HG02852 (cell line): ENCODE data around the gene UBQLN3.

Experiments
- ATAC-seq: cut with Tn5 transposase; IDR thresholded peaks from one replicate; pipeline ENCODE4 v1.9.1; 2021; ENCODE audit warnings: mild to moderate bottlenecking, moderate library complexity; ENCODE audit not compliant: unreplicated experiment

Gene UBQLN3

DNA sequence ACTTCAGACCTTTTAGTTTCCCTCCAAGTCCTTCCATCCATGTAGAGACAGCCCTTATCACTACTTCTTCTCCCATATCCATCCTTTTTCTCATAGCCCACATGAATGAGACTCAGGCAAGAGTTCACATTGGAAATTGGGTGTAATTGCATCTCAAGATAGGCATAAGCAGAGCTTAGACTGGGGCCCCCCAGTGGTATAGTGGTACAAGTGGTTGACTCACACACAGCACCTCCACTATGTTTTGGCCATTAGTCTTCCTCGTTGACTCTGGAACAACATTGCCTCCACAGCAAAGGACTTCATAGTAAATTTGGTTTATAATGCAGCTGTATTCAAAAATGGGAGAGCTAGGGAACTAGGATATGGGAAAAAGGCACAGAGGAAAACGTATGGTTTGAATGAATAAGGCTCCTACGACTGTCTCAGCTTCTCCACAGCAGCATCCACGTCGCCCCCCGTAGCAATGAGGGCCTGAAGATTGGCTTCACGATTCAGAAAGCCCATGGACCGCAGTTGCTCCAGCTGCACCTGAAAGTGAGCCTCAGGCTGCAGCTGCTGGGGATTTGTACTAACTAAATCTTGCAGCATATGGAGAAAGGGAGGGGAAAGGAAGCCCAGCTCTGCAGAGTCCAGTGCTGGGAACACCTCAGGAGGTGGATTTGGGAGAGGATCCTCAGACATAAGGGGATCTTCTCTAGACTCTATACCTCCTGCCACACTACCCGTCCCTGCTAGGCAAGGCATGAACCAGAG is 2.4 kb downstream of the UBQLN3 start:
- ATAC-seq: no peak

DNA sequence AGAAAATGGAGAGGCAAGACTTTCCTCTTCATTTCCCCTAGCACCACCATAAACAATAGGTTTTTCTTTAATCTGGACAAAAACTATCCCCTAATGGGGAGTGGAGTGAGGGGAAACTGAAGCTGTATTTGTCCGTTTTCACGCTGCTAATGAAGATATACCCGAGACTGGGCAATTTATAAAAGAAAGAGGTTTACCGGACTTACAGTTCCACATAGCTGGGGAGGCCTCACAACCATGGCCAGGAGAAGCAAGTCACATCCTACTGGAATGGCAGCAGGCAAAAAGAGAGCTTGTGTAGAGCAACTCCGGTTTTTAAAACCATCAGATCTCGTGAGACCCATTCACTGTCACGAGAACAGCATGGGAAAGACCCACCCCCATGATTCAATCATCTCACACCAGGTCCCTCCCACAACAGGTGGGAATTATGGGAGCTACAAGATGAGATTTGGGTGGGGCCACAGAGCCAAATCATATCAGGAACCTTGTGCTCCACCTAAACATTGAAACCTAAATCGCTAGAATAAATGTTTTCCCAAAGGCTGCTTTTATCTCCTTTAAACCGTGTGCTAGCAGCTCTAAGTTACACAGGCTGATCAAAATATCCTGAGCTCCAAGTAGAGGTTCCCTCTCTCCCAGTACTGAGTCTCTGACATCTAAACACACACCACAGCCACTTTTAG is 4.3 kb downstream of the UBQLN3 start:
- ATAC-seq: no peak

DNA sequence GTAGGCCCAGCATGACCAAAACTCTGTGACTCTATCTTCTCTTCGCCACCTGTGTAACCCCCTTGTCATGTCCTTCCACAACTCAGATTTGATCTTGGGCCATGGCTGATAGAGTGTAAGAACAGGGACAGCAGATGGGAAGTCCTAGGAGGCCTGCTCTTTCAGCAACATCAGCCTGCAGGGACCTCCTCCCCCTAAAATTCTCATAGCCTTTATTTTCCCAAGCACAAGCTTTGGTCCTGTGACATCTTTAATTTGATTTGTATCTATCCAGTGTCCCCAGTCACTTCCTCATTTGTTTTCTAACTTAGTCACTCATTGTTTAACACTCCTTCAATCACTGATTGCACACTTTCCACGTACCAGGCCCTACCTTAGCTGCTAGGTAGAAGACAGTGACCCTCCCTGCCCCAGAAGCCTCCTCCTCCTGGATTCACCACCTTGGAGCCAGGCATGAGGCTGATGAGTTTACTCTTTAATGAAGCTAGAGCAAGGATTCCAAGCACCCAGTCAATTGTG is 5.3 kb downstream of the UBQLN3 start:
- ATAC-seq: no peak

DNA sequence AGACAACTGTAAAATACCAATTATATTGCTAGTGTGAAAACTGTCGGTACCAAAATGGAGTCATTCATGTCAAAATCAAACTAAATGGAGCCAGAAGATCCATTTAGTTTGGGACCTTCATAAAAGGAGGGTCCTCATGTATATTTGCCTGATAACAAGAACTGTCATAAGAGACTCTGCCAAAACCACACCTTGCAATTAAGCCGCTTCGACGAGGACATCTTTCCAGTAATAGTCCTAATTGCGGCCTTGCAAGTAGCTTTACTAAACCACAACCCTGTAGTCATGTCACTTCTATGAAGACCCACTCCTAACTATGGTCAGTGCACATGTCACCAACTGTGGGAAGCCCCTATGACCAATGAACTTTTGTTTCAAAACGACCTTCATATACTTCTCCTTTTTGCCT is 9.4 kb downstream of the UBQLN3 start:
- no peak for ATAC-seq

DNA sequence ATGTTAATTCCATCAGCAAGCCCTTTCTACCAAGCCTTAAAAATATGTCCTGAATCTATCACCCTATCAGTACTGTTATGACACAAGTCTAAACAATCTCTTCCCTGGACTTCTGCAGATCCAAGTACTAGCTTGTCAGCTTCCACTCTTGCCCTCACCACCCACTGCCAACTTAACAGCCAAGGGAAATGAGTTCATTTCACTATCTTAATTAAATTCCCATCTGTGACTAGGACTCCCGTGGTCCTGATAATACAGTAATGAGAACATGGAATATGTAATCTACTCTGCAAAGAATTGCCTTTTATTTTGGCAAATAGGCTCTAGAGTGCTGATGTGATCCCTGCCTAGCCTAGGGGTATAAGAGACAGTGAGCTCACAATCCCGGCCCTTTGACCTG is 10.1 kb downstream of the UBQLN3 start:
- ATAC-seq: no peak

DNA sequence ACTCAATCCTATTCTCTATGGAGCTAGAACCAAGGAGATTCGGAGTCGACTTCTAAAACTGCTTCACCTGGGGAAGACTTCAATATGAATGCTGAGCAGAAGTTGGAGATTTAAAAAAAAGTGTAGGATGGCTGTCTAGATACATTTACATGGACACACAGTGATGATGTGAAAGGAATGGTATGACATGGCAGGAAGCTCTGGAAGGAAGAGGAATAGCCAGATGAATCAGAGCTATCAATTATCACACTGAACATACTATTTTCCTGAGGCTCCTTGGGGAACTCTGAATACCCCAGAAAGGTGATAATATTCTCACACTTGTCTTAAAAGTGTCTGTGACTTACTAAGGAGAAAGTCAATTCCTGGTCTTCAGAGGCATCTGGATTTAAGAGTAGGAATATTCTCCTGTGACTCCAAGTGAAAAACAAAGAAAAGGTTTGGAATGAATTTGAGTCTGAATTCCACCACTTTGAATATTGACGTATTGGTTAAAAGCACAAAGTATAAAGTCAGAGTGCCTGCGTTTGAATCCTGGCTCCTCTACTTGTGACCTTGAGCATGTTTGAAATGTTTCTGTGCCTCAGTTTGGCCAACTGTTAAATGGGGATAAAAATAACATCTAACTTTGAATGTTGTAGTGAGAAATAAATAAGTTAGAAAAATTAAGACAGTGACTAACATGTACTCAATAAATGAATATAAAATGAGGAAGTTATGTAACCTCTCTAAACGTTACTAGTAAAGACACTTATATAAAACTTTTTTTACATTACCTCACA is 20.0 kb downstream of the UBQLN3 start:
- ATAC-seq: no peak

DNA sequence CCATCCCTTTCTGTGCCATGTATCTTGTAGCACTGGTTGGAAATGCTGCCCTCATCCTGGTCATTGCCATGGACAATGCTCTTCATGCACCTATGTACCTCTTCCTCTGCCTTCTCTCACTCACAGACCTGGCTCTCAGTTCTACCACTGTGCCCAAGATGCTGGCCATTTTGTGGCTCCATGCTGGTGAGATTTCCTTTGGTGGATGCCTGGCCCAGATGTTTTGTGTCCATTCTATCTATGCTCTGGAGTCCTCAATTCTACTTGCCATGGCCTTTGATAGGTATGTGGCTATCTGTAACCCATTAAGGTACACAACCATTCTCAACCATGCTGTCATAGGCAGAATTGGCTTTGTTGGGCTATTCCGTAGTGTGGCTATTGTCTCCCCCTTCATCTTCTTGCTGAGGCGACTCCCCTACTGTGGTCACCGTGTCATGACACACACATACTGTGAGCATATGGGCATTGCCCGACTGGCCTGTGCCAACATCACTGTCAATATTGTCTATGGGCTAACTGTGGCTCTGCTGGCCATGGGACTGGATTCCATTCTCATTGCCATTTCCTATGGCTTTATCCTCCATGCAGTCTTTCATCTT is 20.9 kb downstream of the UBQLN3 start:
- no peak for ATAC-seq

DNA sequence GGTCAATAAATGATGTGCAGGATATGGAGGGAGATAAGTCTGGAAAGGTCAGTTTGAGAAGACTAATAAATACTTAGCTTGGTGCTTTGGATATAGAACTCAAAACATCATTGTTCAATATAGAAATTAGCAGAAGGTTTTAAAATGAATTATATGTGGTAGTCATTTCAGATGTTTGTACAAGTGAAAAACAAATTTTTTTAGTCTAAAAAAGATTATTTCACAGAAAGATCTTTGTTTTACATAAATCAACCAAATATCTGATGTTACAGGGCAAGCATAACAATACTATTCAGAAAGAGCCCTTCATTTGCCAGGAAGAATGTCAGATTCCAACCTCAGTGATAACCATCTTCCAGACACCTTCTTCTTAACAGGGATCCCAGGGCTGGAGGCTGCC is 21.4 kb downstream of the UBQLN3 start, which contains the start of gene OR52D1:
TSS of gene OR52D1 (plus strand) at position 301 of the 400 bp plus-strand sequence. CDS start at position 323, 22 bp downstream.
- ATAC-seq: no peak

DNA sequence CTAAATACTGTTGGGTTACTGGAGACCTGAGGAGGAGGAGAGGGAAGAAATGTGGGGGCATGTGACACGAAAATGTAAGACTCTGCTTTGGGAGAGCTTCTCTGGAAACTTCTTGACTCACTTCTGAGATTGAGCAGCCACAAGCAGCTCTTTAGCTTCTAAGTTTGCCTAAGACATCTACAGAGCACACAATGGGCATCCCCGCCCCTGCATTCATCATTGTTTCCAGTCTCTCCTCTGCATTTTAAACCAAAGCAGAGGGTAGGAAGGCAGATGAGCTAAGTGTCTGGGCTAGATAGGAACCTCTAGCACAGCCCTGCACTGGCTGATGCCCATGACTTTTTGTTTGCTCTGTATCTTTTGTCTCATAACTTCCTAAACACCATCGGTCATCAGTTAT is 23.3 kb downstream of the UBQLN3 start:
- ATAC-seq: no peak

DNA sequence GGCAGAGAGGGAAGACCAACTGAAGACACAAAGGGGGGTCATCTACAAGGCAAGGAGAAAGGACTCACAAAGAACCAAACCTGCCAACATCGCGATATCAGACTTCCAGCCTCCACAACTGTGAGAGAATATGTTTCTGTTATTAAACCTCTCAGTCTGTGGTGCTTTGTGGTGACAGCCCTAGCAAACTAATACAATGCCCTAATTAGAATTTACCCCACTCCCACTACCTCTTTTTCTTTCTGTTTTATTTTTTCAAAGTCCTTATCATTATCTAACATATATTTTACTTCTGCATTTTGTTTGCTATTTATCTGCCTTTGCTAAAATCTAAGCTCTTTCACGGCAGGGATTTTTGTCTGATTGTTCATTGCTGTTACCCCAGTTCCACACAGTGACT is 23.8 kb downstream of the UBQLN3 start:
- no peak for ATAC-seq

DNA sequence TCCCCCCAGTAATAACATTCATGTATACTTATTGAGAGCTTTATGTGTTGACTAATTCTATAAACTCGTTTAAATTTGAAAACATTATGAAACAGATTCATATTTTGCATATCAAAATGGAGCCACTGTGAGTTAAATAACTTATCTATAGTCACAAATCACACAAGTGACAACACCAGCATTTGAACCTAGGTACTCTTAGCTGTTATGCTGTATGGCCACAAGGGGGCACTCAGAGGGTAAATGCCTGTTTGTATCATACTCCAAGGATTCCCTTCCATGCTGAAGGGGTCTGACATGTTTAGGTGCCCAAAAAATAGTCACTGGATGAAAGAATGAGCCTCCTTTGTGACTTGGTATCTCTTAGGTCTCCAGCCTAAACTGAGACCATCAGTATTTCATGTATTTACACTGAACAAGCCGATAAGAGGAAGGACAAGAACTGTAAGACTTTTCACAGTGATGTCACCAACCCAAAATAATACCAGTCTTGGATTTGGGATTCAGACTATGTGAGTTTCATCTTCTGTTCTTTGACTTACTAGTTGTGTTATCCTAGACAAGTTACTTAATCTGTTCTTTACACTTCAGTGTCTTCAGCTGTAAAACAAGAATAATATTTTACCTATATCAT is 33.5 kb downstream of the UBQLN3 start:
- ATAC-seq: peak; percentile 81

DNA sequence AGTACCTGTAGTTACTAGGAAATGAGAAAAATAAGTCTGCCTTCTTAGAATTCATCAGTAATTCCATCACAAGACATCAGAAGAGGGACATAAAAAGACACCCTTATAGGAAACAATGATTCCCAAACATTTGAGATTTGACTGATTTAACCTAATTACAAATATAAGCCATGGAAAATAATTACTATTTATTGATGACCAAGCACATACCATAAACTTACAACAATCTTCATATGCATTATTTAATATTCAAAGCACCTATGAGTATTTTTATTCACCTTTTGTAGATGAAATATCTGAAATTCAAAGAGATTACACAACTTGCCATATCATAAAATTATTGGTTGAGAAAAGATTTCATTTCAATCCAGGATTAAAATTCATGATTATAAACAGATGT is 35.8 kb downstream of the UBQLN3 start:
- no peak for ATAC-seq

DNA sequence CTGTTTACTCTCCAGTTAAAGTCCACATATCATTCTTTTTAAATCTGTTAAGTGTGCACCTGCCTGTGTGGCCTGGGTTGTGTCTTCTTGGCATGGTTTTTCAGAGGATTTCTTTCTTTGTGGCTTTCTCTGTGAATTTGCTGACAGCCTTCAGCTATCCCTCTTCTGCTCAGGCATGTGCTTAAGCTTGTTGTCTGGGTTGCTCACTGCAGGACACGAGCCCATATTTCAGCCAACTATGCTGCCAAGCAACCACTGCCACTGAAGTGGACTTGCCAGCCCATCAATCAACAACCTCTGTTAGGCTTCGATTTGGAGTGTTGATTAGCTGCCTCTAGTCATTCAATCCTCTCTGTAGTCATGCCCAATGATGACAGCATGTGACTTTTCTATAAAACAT is 42.2 kb downstream of the UBQLN3 start:
- no peak for ATAC-seq

DNA sequence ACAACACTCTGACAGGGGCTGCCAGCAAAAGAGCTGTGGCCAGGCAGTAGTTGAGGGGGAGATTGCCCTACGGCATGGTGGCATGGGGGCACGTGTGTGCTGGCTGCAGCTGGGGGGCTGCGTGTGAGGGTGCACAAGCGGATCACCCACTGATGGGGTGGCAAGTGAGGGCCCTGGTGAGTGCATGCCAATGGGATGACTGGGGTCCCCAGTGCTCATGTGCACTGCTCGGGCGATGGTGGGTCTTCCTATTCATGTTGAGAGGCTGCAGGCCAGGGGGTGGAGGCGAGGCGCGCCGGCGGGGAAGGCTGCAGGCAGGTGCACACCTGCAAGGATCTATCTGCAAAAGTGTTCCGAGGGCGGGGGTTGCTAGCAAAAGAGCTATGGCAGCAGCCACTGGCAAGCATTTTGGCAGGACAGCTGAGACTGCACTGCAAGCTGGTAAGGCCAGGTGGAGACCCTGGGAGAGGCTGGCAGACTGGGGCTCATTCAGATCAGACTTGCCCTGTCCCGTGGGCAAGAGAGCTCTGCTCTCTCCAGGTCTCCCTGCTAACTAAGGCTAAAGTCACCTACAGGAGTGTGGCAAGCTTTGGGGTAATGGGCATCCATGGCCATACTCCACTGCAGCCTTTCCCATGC is 48.7 kb downstream of the UBQLN3 start:
- ATAC-seq: no peak
